ENCODE measurements around the gene COX14. TPM values are rescaled to one million over a fixed set of nuclear protein-coding genes. Genes with fewer than 3 reads are reported as not detected.
"Not testable (repeated sequence)": the region's sequence is repeated elsewhere in the genome, so short reads cannot be mapped to it uniquely, and the experiment has no call there.

COX14 gene
- total RNA-seq, 1 experiment from 2014 or later, result 41.0 TPM

- Histone ChIP-seq H2AFZ (ENCODE audit: low read depth, low read length, poor library complexity, severe bottlenecking) (no peak overlapping the region), H3K9me2 (ENCODE audit: insufficient read depth) (no peaks in the 10 kb centered on the region), H3K27me3 (ENCODE audit: insufficient read depth, low read length) (no peaks in the 10 kb centered on the region), H3K36me3 (ENCODE audit: control insufficient read depth in 1 of 2, insufficient read depth in 2 of 2, low read length in 2 of 2) (peaks cover 12 to 20% of the 10 kb centered on the region in 2 experiments), H3K9me3 (ENCODE audit: control insufficient read depth in 1 of 2, insufficient read depth in 1 of 2, low read depth in 1 of 2, low read length in 2 of 2) (no peaks in the 10 kb centered on the region), H3K79me2 (ENCODE audit: insufficient read depth, low read length) (peaks cover 12% of the 10 kb centered on the region), H3K4me2 (ENCODE audit: low read length) (peak overlapping the region; percentile 85; the same call in 1 of the 2 replicates), H4K20me1 (ENCODE audit: insufficient read depth) (peaks cover 2% of the 10 kb centered on the region; the same call in 1 of the 2 replicates), H3K9ac (ENCODE audit: low read length) (no peak overlapping the region), H3K27ac (ENCODE audit: low read depth, low read length) (no peak overlapping the region), H3K4me3 (replicated peaks in 1 of 2; ENCODE audit: low read depth in 1 of 2, low read length in 2 of 2) (no peak overlapping the region), H3K4me1 (ENCODE audit: control insufficient read depth in 1 of 2, insufficient read depth in 2 of 2, low read length in 2 of 2) (peaks cover 5 to 21% of the 10 kb centered on the region in 2 experiments)
- no peak for DNase-seq (ENCODE audit: low read depth, low spot score)
- CTCF ChIA-PET, result no interaction called here
- RAD21 ChIA-PET (ENCODE audit: low non-redundant PET in 1 of 2, low total read pairs in 2 of 2, uncharacterized antibody in 2 of 2, unreplicated experiment in 2 of 2), result no interaction called here
- no peak for ATAC-seq
- TSS peak; percentile 51 for BruUV-seq (replicated peaks)
- intact Hi-C loops (cut with micrococcal nuclease), result loop anchor here (10.0 kb wide), 1 partner anchor 322 kb away; the partner anchor contains the start of gene LARP4
- POLR2A ChIA-PET, result interaction anchor here (2.2 kb wide), 1 partner anchor 28 kb away, joined by 20 read pairs; the partner anchor contains the start of gene COX14
- no peak for TF ChIP-seq CEBPB (IDR thresholded peaks at IDR 0.05; ENCODE audit: low read depth)
- no peak for TF ChIP-seq TCF7L2 (IDR thresholded peaks at IDR 0.05; ENCODE audit: borderline replicate concordance, extremely low read depth, insufficient read depth, insufficient read length)
- TF ChIP-seq YY1 (IDR thresholded peaks at IDR 0.05; ENCODE audit: extremely low read depth, insufficient replicate concordance, low read depth, low read length), result no peak
- TF ChIP-seq CBX3 (IDR thresholded peaks at IDR 0.05; ENCODE audit: low read depth), result no peak
- TF ChIP-seq JUND (IDR thresholded peaks at IDR 0.05), result no peak
- TF ChIP-seq MAX (IDR thresholded peaks at IDR 0.05), result no peak
- no peak for TF ChIP-seq SIN3A (IDR thresholded peaks at IDR 0.05; ENCODE audit: low read depth)
Measured at GRCh38 chr12:50083301-50083700, 28.7 kb upstream of the COX14 start.

GRCh38 chr12:50084409-50084774 is 27.6 kb upstream of the COX14 start:
- CTCF ChIA-PET, result interaction anchor here (0.6 to 2.8 kb wide), 13 partner anchors 8 to 241 kb away, joined by 3 to 33 read pairs (median 4); partner anchors contain the start of genes BCDIN3D, CERS5, COX14 and LIMA1
- not testable (repeated sequence) for ATAC-seq; DNase-seq (ENCODE audit: low read depth, low spot score); H4K20me1 ChIP-seq (ENCODE audit: insufficient read depth); H3K9me2 ChIP-seq (ENCODE audit: insufficient read depth); BruUV-seq (replicated peaks); H2AFZ ChIP-seq (ENCODE audit: low read depth, low read length, poor library complexity, severe bottlenecking); H3K27me3 ChIP-seq (ENCODE audit: insufficient read depth, low read length); H3K9me3 ChIP-seq (ENCODE audit: control insufficient read depth in 1 of 2, insufficient read depth in 1 of 2, low read depth in 1 of 2, low read length in 2 of 2)
- H3K4me2 ChIP-seq (ENCODE audit: low read length), result peak overlapping the region; percentile 85
- POLR2A ChIA-PET, result interaction anchor here (0.7 to 2.2 kb wide), 9 partner anchors 16 to 343 kb away, joined by 3 to 20 read pairs (median 3); partner anchors contain the start of genes CERS5, COX14 and TMBIM6
- intact Hi-C loops (cut with micrococcal nuclease), result loop anchor here (10.0 kb wide), 1 partner anchor 320 kb away; the partner anchor contains the start of gene LARP4
- peak overlapping the region; percentile 77 for H3K9ac ChIP-seq (ENCODE audit: low read length)
- H3K4me1 ChIP-seq (ENCODE audit: control insufficient read depth in 1 of 2, insufficient read depth in 2 of 2, low read length in 2 of 2), result peaks cover 5 to 21% of the 10 kb centered on the region in 2 experiments
- H3K27ac ChIP-seq (ENCODE audit: low read depth, low read length), result peak overlapping the region; percentile 59
- peaks cover 12% of the 10 kb centered on the region for H3K79me2 ChIP-seq (ENCODE audit: insufficient read depth, low read length)
- H3K4me3 ChIP-seq (replicated peaks in 1 of 2; ENCODE audit: low read depth in 1 of 2, low read length in 2 of 2), result peak overlapping the region; percentile 70 to 77
- RAD21 ChIA-PET (ENCODE audit: low non-redundant PET in 1 of 2, low total read pairs in 2 of 2, uncharacterized antibody in 2 of 2, unreplicated experiment in 2 of 2), result interaction anchor here (0.7 to 1.6 kb wide), 3 partner anchors 28 to 74 kb away, joined by 6 to 7 read pairs (median 6); partner anchors contain the start of gene COX14 (in 1 of the 2)
- peaks cover 18 to 30% of the 10 kb centered on the region in 2 experiments for H3K36me3 ChIP-seq (ENCODE audit: control insufficient read depth in 1 of 2, insufficient read depth in 2 of 2, low read length in 2 of 2)

Measured in HCT116 (cell line).